SK-N-SH treated with all-trans-retinoic acid at 6 μM for 48 hours (cell line): ENCODE results near the gene EDA.

Source experiments
- ATAC-seq: fragments of 200-7000 bp; cut with Tn5 transposase; 3 replicates; pipeline ENCODE4 v1.9.1; 2020; ENCODE audit warnings: mild to moderate bottlenecking, moderate library complexity
- BACH2 ChIP-seq: fragments of 250-450 bp; sonication (Bioruptor Pico); IDR thresholded peaks from 2 replicates; pipeline ENCODE4 v1.9.0; 2021; ENCODE audit warnings: mild to moderate bottlenecking, borderline replicate concordance
- CSDC2 ChIP-seq: fragments of 250-450 bp; sonication (Bioruptor Pico); IDR thresholded peaks from 2 replicates; pipeline ENCODE4 v1.5.0; 2020; ENCODE audit warnings: mild to moderate bottlenecking, moderate library complexity
- ESRRG ChIP-seq: fragments of 250-450 bp; sonication (Bioruptor Pico); IDR thresholded peaks from 2 replicates; pipeline ENCODE4 v1.6.1; 2021; ENCODE audit warnings: mild to moderate bottlenecking
- GLIS3 ChIP-seq: fragments of 250-450 bp; sonication (Bioruptor Pico); IDR thresholded peaks from 2 replicates; pipeline ENCODE4 v1.5.0; 2020; ENCODE audit warnings: mild to moderate bottlenecking, moderate library complexity
- ISL1 ChIP-seq: fragments of 250-450 bp; sonication (Bioruptor Pico); IDR thresholded peaks from 2 replicates; pipeline ENCODE4 v2.1.2; 2022; ENCODE audit warnings: mild to moderate bottlenecking, moderate library complexity
- OSR1 ChIP-seq: fragments of 250-450 bp; sonication (Bioruptor Pico); IDR thresholded peaks from 2 replicates; pipeline ENCODE4 v1.8.0; 2022; ENCODE audit warnings: moderate library complexity, mild to moderate bottlenecking, inconsistent platforms
- PPARA ChIP-seq: fragments of 250-450 bp; sonication (Bioruptor Pico); IDR thresholded peaks from 2 replicates; pipeline ENCODE4 v1.5.0; 2020; ENCODE audit warnings: mild to moderate bottlenecking, borderline replicate concordance
- RARB ChIP-seq: fragments of 250-450 bp; sonication (Bioruptor Pico); IDR thresholded peaks from 2 replicates; pipeline ENCODE4 v1.8.0; 2021; ENCODE audit warnings: mild to moderate bottlenecking, moderate library complexity
- TCF4 ChIP-seq: fragments of 250-450 bp; sonication (Bioruptor Pico); IDR thresholded peaks from 2 replicates; pipeline ENCODE4 v1.8.0; 2021; ENCODE audit warnings: mild to moderate bottlenecking, moderate library complexity, borderline replicate concordance
- TOX ChIP-seq: fragments of 250-450 bp; sonication (Bioruptor Pico); IDR thresholded peaks from 2 replicates; pipeline ENCODE4 v1.8.0; 2021; ENCODE audit warnings: mild to moderate bottlenecking, moderate library complexity, borderline replicate concordance
- ZC3H10 ChIP-seq: fragments of 250-450 bp; sonication (Bioruptor Pico); IDR thresholded peaks from 2 replicates; pipeline ENCODE4 v1.5.1; 2021; ENCODE audit warnings: mild to moderate bottlenecking, moderate library complexity
- ZNF565 ChIP-seq: fragments of 450-650 bp; formaldehyde crosslinking; conservative IDR thresholded peaks from 2 replicates; pipeline ENCODE4 v1.5.0; 2020; ENCODE audit warnings: low read depth, mild to moderate bottlenecking, moderate library complexity
- ZNF70 ChIP-seq: fragments of 450-650 bp; formaldehyde crosslinking; IDR thresholded peaks from 2 replicates; pipeline ENCODE4 v1.5.0; 2020; ENCODE audit warnings: mild to moderate bottlenecking, moderate library complexity
- ZNF8 ChIP-seq: fragments of 450-650 bp; formaldehyde crosslinking; IDR thresholded peaks from 2 replicates; pipeline ENCODE4 v1.5.0; 2020; ENCODE audit warnings: mild to moderate bottlenecking, moderate library complexity
- TF ChIP-seq, protein P1 (sequence below): fragments of 250-450 bp; sonication (Bioruptor Pico); IDR thresholded peaks from 2 replicates; pipeline ENCODE4 v1.5.1; 2020; ENCODE audit warnings: low read depth, mild to moderate bottlenecking, moderate library complexity
- TF ChIP-seq, protein P2 (sequence below): fragments of 250-450 bp; sonication (Bioruptor Pico); IDR thresholded peaks from 2 replicates; pipeline ENCODE4 v1.8.0; 2020; ENCODE audit warnings: mild to moderate bottlenecking, moderate library complexity, borderline replicate concordance
- TF ChIP-seq, protein P3 (sequence below): fragments of 250-450 bp; sonication (Bioruptor Pico); IDR thresholded peaks from 2 replicates; pipeline ENCODE4 v1.8.0; 2021; ENCODE audit warnings: low read depth, mild to moderate bottlenecking, moderate library complexity, borderline replicate concordance
- TF ChIP-seq, protein P4 (sequence below): fragments of 250-450 bp; sonication (Bioruptor Pico); IDR thresholded peaks from 2 replicates; pipeline ENCODE4 v1.5.1; 2021; ENCODE audit warnings: mild to moderate bottlenecking, moderate library complexity
- TF ChIP-seq, protein P5 (sequence below): fragments of 250-450 bp; sonication (Bioruptor Pico); IDR thresholded peaks from 2 replicates; pipeline ENCODE4 v1.5.0; 2020; ENCODE audit warnings: mild to moderate bottlenecking, moderate library complexity

The EDA gene

DNA sequence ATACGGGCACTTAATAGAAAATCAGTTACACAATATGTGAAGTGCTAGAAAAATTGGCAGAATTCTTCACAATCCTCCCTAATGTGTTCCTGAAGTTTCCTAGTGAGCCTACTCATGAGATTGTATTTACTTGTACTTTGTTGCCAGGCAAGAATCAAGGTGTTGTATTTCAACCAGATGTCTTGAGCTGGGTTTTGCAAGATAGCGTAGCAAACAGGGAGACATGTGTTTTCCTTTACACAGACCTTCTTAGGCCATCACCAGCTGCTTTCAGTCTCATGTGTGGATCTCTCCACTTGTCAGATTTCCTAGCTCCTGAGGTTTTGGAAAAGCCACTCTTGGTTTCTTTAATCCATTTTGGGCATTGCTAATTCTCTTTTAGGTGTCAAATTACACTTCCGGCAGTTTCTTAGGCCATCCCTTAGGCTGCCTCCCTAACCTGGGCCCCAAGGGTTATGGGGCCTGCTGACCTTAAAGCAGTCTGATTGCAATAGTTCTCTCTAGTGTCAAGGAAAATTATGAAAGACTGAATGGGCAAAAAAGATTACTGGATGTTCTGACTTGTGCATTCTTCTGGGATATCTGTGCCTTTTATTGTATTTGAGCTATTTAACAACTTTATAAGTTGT lies 12.2 kb upstream of the EDA start:
- no peak for ATAC-seq
- TF ChIP-seq, protein P1, sequence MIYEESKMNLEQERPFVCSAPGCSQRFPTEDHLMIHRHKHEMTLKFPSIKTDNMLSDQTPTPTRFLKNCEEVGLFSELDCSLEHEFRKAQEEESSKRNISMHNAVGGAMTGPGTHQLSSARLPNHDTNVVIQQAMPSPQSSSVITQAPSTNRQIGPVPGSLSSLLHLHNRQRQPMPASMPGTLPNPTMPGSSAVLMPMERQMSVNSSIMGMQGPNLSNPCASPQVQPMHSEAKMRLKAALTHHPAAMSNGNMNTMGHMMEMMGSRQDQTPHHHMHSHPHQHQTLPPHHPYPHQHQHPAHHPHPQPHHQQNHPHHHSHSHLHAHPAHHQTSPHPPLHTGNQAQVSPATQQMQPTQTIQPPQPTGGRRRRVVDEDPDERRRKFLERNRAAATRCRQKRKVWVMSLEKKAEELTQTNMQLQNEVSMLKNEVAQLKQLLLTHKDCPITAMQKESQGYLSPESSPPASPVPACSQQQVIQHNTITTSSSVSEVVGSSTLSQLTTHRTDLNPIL = no peak
- TF ChIP-seq GLIS3 (CRISPR knock-in tag) (no peak), OSR1 (CRISPR knock-in tag) (no peak), CSDC2 (no peak), ESRRG (no peak), ZC3H10 (no peak), ISL1 (CRISPR knock-in tag) (no peak), TOX (CRISPR knock-in tag) (no peak), ZNF70 (no peak)
- TF ChIP-seq, protein P2, sequence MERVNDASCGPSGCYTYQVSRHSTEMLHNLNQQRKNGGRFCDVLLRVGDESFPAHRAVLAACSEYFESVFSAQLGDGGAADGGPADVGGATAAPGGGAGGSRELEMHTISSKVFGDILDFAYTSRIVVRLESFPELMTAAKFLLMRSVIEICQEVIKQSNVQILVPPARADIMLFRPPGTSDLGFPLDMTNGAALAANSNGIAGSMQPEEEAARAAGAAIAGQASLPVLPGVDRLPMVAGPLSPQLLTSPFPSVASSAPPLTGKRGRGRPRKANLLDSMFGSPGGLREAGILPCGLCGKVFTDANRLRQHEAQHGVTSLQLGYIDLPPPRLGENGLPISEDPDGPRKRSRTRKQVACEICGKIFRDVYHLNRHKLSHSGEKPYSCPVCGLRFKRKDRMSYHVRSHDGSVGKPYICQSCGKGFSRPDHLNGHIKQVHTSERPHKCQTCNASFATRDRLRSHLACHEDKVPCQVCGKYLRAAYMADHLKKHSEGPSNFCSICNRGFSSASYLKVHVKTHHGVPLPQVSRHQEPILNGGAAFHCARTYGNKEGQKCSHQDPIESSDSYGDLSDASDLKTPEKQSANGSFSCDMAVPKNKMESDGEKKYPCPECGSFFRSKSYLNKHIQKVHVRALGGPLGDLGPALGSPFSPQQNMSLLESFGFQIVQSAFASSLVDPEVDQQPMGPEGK = no peak
- TF ChIP-seq, protein P3, sequence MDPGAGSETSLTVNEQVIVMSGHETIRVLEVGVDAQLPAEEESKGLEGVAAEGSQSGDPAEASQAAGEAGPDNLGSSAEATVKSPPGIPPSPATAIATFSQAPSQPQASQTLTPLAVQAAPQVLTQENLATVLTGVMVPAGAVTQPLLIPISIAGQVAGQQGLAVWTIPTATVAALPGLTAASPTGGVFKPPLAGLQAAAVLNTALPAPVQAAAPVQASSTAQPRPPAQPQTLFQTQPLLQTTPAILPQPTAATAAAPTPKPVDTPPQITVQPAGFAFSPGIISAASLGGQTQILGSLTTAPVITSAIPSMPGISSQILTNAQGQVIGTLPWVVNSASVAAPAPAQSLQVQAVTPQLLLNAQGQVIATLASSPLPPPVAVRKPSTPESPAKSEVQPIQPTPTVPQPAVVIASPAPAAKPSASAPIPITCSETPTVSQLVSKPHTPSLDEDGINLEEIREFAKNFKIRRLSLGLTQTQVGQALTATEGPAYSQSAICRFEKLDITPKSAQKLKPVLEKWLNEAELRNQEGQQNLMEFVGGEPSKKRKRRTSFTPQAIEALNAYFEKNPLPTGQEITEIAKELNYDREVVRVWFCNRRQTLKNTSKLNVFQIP (CRISPR knock-in tag) = no peak
- TF ChIP-seq, protein P4, sequence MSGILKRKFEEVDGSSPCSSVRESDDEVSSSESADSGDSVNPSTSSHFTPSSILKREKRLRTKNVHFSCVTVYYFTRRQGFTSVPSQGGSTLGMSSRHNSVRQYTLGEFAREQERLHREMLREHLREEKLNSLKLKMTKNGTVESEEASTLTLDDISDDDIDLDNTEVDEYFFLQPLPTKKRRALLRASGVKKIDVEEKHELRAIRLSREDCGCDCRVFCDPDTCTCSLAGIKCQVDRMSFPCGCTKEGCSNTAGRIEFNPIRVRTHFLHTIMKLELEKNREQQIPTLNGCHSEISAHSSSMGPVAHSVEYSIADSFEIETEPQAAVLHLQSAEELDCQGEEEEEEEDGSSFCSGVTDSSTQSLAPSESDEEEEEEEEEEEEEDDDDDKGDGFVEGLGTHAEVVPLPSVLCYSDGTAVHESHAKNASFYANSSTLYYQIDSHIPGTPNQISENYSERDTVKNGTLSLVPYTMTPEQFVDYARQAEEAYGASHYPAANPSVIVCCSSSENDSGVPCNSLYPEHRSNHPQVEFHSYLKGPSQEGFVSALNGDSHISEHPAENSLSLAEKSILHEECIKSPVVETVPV (CRISPR knock-in tag) = no peak

DNA sequence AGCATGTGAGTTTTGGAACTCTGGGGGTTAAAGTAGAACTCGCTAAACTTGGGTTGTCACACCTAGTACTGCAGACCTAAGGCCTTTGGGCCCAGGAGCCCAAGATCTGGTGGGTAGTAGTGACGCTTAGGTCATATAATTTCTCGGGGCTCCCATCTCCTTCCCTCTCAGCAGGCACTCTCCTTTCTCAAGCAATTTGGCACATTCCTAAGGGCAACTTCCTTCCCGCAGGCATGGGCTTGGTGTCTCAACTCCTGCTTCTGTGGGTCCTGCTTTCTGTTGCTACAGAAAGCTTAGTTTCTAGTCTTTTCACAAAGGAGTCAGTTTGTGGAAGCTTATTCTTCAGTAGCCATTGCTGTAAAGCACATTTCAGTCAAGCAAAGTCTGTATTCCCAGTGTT lies 10.4 kb upstream of the EDA start:
- ATAC-seq = no peak
- no peak for TF ChIP-seq ISL1 (CRISPR knock-in tag)
- no peak for TF ChIP-seq ZC3H10

DNA sequence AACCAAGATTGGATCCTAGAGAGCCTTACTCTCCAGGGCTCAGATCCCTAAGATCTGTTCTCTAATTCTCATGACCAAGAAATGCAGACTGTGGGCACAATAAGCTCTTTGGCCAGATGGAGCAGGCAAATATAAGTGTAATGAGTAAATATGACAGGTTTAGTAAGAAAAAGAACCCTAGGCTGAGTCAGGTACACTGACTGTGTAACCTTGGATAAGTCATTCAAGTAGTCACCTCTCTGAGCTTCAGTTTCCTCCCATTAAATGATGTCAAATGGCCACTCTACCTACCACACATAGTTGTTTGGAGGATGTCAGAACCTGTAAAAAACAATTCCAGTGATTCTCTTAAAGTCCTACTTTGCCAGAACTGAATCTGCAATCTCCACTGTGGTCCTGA lies 8.3 kb upstream of the EDA start:
- ATAC-seq = no peak
- TF ChIP-seq ISL1 (CRISPR knock-in tag) = no peak
- TF ChIP-seq RARB (CRISPR knock-in tag) = no peak
- no peak for TF ChIP-seq PPARA (CRISPR knock-in tag)
- TF ChIP-seq, protein P4 (CRISPR knock-in tag) = no peak
- no peak for TF ChIP-seq TCF4
- TF ChIP-seq GLIS3 (CRISPR knock-in tag) = no peak
- TF ChIP-seq, protein P2 = no peak
- TF ChIP-seq, protein P3 (CRISPR knock-in tag) = no peak
- TF ChIP-seq ESRRG = no peak
- TF ChIP-seq ZC3H10 = no peak
- TF ChIP-seq ZNF70 = no peak
- TF ChIP-seq, protein P5, sequence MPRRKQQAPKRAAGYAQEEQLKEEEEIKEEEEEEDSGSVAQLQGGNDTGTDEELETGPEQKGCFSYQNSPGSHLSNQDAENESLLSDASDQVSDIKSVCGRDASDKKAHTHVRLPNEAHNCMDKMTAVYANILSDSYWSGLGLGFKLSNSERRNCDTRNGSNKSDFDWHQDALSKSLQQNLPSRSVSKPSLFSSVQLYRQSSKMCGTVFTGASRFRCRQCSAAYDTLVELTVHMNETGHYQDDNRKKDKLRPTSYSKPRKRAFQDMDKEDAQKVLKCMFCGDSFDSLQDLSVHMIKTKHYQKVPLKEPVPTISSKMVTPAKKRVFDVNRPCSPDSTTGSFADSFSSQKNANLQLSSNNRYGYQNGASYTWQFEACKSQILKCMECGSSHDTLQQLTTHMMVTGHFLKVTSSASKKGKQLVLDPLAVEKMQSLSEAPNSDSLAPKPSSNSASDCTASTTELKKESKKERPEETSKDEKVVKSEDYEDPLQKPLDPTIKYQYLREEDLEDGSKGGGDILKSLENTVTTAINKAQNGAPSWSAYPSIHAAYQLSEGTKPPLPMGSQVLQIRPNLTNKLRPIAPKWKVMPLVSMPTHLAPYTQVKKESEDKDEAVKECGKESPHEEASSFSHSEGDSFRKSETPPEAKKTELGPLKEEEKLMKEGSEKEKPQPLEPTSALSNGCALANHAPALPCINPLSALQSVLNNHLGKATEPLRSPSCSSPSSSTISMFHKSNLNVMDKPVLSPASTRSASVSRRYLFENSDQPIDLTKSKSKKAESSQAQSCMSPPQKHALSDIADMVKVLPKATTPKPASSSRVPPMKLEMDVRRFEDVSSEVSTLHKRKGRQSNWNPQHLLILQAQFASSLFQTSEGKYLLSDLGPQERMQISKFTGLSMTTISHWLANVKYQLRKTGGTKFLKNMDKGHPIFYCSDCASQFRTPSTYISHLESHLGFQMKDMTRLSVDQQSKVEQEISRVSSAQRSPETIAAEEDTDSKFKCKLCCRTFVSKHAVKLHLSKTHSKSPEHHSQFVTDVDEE (CRISPR knock-in tag) = no peak
- TF ChIP-seq ZNF565 (CRISPR knock-in tag) = no peak
- no peak for TF ChIP-seq ZNF8 (CRISPR knock-in tag)
- no peak for TF ChIP-seq BACH2 (CRISPR knock-in tag)
